ENCODE measurements around the gene BSND. TPM values are rescaled to one million over a fixed set of nuclear protein-coding genes. Genes with fewer than 3 reads are reported as not detected.

The BSND gene
- total RNA-seq: not detected
- not detected for polyA plus RNA-seq

DNA sequence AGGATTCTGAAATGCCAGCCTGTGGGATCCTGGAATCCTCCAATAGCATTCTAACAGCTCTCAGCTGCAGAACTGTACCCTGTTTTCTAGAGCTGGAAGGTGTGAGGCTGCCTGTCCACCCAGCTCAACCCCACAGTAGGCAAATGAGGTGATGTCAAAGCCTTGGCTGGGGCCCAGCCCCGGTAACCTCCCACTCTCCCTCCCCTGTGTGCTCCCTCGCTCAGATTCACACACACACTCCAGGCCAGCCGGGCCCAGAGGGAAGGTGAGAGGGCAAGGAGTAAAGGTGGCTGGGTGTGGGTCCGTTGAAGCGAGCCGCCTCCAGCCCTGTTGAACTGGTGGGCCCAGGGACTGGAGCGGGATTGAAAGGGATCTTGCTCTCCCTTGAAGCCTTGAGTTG lies at the start of gene BSND:
Gene BSND, plus strand, starts transcription at position 257 of the 400 bp plus-strand sequence. CDS start 254 bp downstream, outside the sequence.
- Histone ChIP-seq H3K4me1 (ENCODE audit: insufficient read depth, low read length) (peaks cover 22% of the 10 kb centered on the region), H3K36me3 (ENCODE audit: insufficient read depth, low read length) (no peaks in the 10 kb centered on the region), H3K27me3 (ENCODE audit: insufficient read depth, low read length) (peaks cover 7% of the 10 kb centered on the region), H3K4me3 (ENCODE audit: low read length in 2 of 2) (no peak within 1 kb of the TSS), H3K27ac (ENCODE audit: low read depth, low read length) (no peak within 1 kb of the TSS), H3K9me3 (ENCODE audit: control insufficient read depth in 1 of 2, low read length in 2 of 2) (no peaks in the 10 kb centered on the region)
- no peak for DNase-seq
- Mint-ChIP-seq H3K9me3 (no peaks in the 10 kb centered on the region), H3K4me1 (peaks cover 21 to 29% (median 21%) of the 10 kb centered on the region in 4 donors), H3K36me3 (no peaks in the 10 kb centered on the region), H3K27ac (peak within 1 kb of the TSS in 1 of 7 donors; percentile 45), H3K4me3 (peak within 1 kb of the TSS in 1 of 8 donors; percentile 52), H3K27me3 (peaks cover 15 to 28% of the 10 kb centered on the region in 2 donors)
- ChIA-PET CTCF (ENCODE audit: partially characterized antibody) (interaction anchor here (14.5 kb wide), 1 partner anchor 49 kb away, joined by 337 read pairs; no protein-coding TSS in a partner anchor), POLR2A (ENCODE audit: partially characterized antibody) (no interaction called here)
- intact Hi-C loops (cut with micrococcal nuclease): no loop called here

- intact Hi-C loops (cut with micrococcal nuclease): no loop called here
- H3K27me3 ChIP-seq (ENCODE audit: insufficient read depth, low read length): no peaks in the 10 kb centered on the region
- Mint-ChIP-seq H3K4me3 (no peak overlapping the region), H3K27ac (peak overlapping the region; percentile 11 to 86 (median 77)), H3K4me1 (peaks cover 13 to 27% (median 21%) of the 10 kb centered on the region in 4 donors), H3K9me3 (no peaks in the 10 kb centered on the region), H3K36me3 (no peaks in the 10 kb centered on the region), H3K27me3 (no peaks in the 10 kb centered on the region)
- peak in 4 of 5 donors; percentile 7 to 34 (median 23) for DNase-seq
- ChIA-PET CTCF (ENCODE audit: partially characterized antibody) (interaction anchor here (1.3 to 10.6 kb wide), 4 partner anchors 9 to 73 kb away, joined by 3 to 337 read pairs (median 13); partner anchors contain the start of gene BSND), POLR2A (ENCODE audit: partially characterized antibody) (interaction anchor here (0.7 kb wide), 1 partner anchor 47 kb away, joined by 3 read pairs; no protein-coding TSS in a partner anchor)
- H3K36me3 ChIP-seq (ENCODE audit: insufficient read depth, low read length): no peaks in the 10 kb centered on the region
- no peaks in the 10 kb centered on the region for H3K9me3 ChIP-seq (ENCODE audit: control insufficient read depth in 1 of 2, low read length in 2 of 2)
- no peak overlapping the region for H3K4me3 ChIP-seq (ENCODE audit: low read length in 2 of 2)
- H3K27ac ChIP-seq (ENCODE audit: low read depth, low read length): no peak overlapping the region
- H3K4me1 ChIP-seq (ENCODE audit: insufficient read depth, low read length): peaks cover 16% of the 10 kb centered on the region
Observed at GRCh38 chr1:54949053-54949452, 49.7 kb upstream of the BSND start.

- Mint-ChIP-seq H3K4me1 (peaks cover 12 to 24% (median 19%) of the 10 kb centered on the region in 4 donors), H3K27ac (peak overlapping the region in 1 of 7 donors; percentile 77), H3K4me3 (peak overlapping the region in 2 of 8 donors; percentile 4 to 16), H3K9me3 (peaks cover 0 to 3% (median 0%) of the 10 kb centered on the region in 8 donors), H3K36me3 (no peaks in the 10 kb centered on the region), H3K27me3 (no peaks in the 10 kb centered on the region)
- Histone ChIP-seq H3K4me1 (ENCODE audit: insufficient read depth, low read length) (peaks cover 16% of the 10 kb centered on the region), H3K36me3 (ENCODE audit: insufficient read depth, low read length) (no peaks in the 10 kb centered on the region), H3K9me3 (ENCODE audit: control insufficient read depth in 1 of 2, low read length in 2 of 2) (no peaks in the 10 kb centered on the region), H3K27ac (ENCODE audit: low read depth, low read length) (no peak overlapping the region), H3K27me3 (ENCODE audit: insufficient read depth, low read length) (no peaks in the 10 kb centered on the region), H3K4me3 (ENCODE audit: low read length in 2 of 2) (no peak overlapping the region)
- ChIA-PET CTCF (ENCODE audit: partially characterized antibody) (interaction anchor here (0.8 to 10.6 kb wide), 8 partner anchors 10 to 99 kb away, joined by 3 to 337 read pairs (median 4); partner anchors contain the start of gene BSND), POLR2A (ENCODE audit: partially characterized antibody) (interaction anchor here (1.3 kb wide), 1 partner anchor 46 kb away, joined by 11 read pairs; no protein-coding TSS in a partner anchor)
- no peak for DNase-seq
- intact Hi-C loops (cut with micrococcal nuclease): loop anchor here (1.0 to 10.0 kb wide), 3 partner anchors 46 to 1755 kb away; no protein-coding TSS in a partner anchor
Observed at GRCh38 chr1:54950006-54950368, 48.7 kb upstream of the BSND start.

- Histone ChIP-seq H3K4me1 (ENCODE audit: insufficient read depth, low read length) (peaks cover 12% of the 10 kb centered on the region), H3K36me3 (ENCODE audit: insufficient read depth, low read length) (no peaks in the 10 kb centered on the region), H3K27me3 (ENCODE audit: insufficient read depth, low read length) (no peaks in the 10 kb centered on the region), H3K4me3 (ENCODE audit: low read length in 2 of 2) (no peak overlapping the region), H3K9me3 (ENCODE audit: control insufficient read depth in 1 of 2, low read length in 2 of 2) (no peaks in the 10 kb centered on the region), H3K27ac (ENCODE audit: low read depth, low read length) (no peak overlapping the region)
- intact Hi-C loops (cut with micrococcal nuclease): loop anchor here (1.0 to 10.0 kb wide), 3 partner anchors 46 to 1754 kb away; no protein-coding TSS in a partner anchor
- DNase-seq: peak; percentile 35 to 56 (median 41)
- ChIA-PET CTCF (ENCODE audit: partially characterized antibody) (interaction anchor here (0.8 to 10.6 kb wide), 8 partner anchors 11 to 99 kb away, joined by 3 to 337 read pairs (median 4); partner anchors contain the start of gene BSND), POLR2A (ENCODE audit: partially characterized antibody) (interaction anchor here (1.3 kb wide), 1 partner anchor 46 kb away, joined by 11 read pairs; no protein-coding TSS in a partner anchor)
- Mint-ChIP-seq H3K27ac (peak overlapping the region in 4 of 7 donors; percentile 0 to 77 (median 50)), H3K4me3 (peak overlapping the region in 4 of 8 donors; percentile 4 to 62 (median 30)), H3K27me3 (no peaks in the 10 kb centered on the region), H3K9me3 (peaks cover 0 to 3% (median 0%) of the 10 kb centered on the region in 8 donors), H3K4me1 (peaks cover 9 to 18% (median 14%) of the 10 kb centered on the region in 4 donors), H3K36me3 (no peaks in the 10 kb centered on the region)
Observed at GRCh38 chr1:54950369-54951163, 48.2 kb upstream of the BSND start.

GRCh38 chr1:54951810-54952226 lies 46.9 kb upstream of the BSND start:
- Mint-ChIP-seq H3K27ac (no peak overlapping the region), H3K4me1 (peaks cover 9 to 17% (median 13%) of the 10 kb centered on the region in 4 donors), H3K9me3 (peaks cover 0 to 3% (median 0%) of the 10 kb centered on the region in 8 donors), H3K36me3 (no peaks in the 10 kb centered on the region), H3K4me3 (no peak overlapping the region), H3K27me3 (no peaks in the 10 kb centered on the region)
- POLR2A ChIA-PET (ENCODE audit: partially characterized antibody): no interaction called here
- Histone ChIP-seq H3K36me3 (ENCODE audit: insufficient read depth, low read length) (no peaks in the 10 kb centered on the region), H3K4me1 (ENCODE audit: insufficient read depth, low read length) (peaks cover 9% of the 10 kb centered on the region), H3K27ac (ENCODE audit: low read depth, low read length) (no peak overlapping the region), H3K9me3 (ENCODE audit: control insufficient read depth in 1 of 2, low read length in 2 of 2) (no peaks in the 10 kb centered on the region), H3K4me3 (ENCODE audit: low read length in 2 of 2) (no peak overlapping the region), H3K27me3 (ENCODE audit: insufficient read depth, low read length) (no peaks in the 10 kb centered on the region)
- CTCF ChIA-PET (ENCODE audit: partially characterized antibody): interaction anchor here (1.1 to 10.6 kb wide), 5 partner anchors 8 to 98 kb away, joined by 3 to 337 read pairs (median 3); partner anchors contain the start of gene BSND
- intact Hi-C loops (cut with micrococcal nuclease): loop anchor here (2.0 to 10.0 kb wide), 2 partner anchors 71 to 1753 kb away; no protein-coding TSS in a partner anchor
- DNase-seq: no peak

GRCh38 chr1:54952950-54953718 lies 45.6 kb upstream of the BSND start:
- intact Hi-C loops (cut with micrococcal nuclease): loop anchor here (10.0 kb wide), 1 partner anchor 1752 kb away; no protein-coding TSS in a partner anchor
- POLR2A ChIA-PET (ENCODE audit: partially characterized antibody): no interaction called here

More at GRCh38 chr1:54952950-54953718, 45.6 kb upstream of the BSND start:
- Histone ChIP-seq H3K27ac (ENCODE audit: low read depth, low read length) (no peak overlapping the region), H3K4me3 (ENCODE audit: low read length in 2 of 2) (no peak overlapping the region), H3K9me3 (ENCODE audit: control insufficient read depth in 1 of 2, low read length in 2 of 2) (no peaks in the 10 kb centered on the region), H3K27me3 (ENCODE audit: insufficient read depth, low read length) (no peaks in the 10 kb centered on the region), H3K36me3 (ENCODE audit: insufficient read depth, low read length) (no peaks in the 10 kb centered on the region), H3K4me1 (ENCODE audit: insufficient read depth, low read length) (peaks cover 9% of the 10 kb centered on the region)
- no peaks in the 10 kb centered on the region for H3K27me3 Mint-ChIP-seq
- no peak overlapping the region for H3K4me3 Mint-ChIP-seq
- CTCF ChIA-PET (ENCODE audit: partially characterized antibody): interaction anchor here (1.4 to 10.6 kb wide), 2 partner anchors 8 to 40 kb away, joined by 5 to 337 read pairs; partner anchors contain the start of gene BSND
- peaks cover 0 to 13% (median 8%) of the 10 kb centered on the region in 8 donors for H3K9me3 Mint-ChIP-seq
- H3K27ac Mint-ChIP-seq: no peak overlapping the region
- DNase-seq: no peak
- H3K36me3 Mint-ChIP-seq: peaks cover 0 to 3% of the 10 kb centered on the region in 2 donors
- peaks cover 9 to 17% (median 13%) of the 10 kb centered on the region in 4 donors for H3K4me1 Mint-ChIP-seq

Measured in CD4-positive, alpha-beta memory T cell (primary cell).